Stimulated activated CD4-positive, alpha-beta T cell treated with anti-CD3 and anti-CD28 coated beads, TNF-alpha, amount 100 ng/mL, for 1 hour (primary cell): ENCODE measurements around the gene OR5B17.
"Not testable (repeated sequence)": the region's sequence is repeated elsewhere in the genome, so short reads cannot be mapped to it uniquely, and the experiment has no call there.

Source experiments
- DNase-seq, 3 donors: peaks; one replicate each; pipeline ENCODE4 v3.0.0-alpha.2; 2020; ENCODE audit warnings: low read depth in 3 of 3, low spot score in 1 of 3

Gene OR5B17

GRCh38 chr11:58358969-58359368, at the start of gene OR5B17:
Gene OR5B17 (minus strand): TSS chr11:58359069. CDS start chr11:58359069, 0 bp downstream.
- no peak for DNase-seq

DNA sequence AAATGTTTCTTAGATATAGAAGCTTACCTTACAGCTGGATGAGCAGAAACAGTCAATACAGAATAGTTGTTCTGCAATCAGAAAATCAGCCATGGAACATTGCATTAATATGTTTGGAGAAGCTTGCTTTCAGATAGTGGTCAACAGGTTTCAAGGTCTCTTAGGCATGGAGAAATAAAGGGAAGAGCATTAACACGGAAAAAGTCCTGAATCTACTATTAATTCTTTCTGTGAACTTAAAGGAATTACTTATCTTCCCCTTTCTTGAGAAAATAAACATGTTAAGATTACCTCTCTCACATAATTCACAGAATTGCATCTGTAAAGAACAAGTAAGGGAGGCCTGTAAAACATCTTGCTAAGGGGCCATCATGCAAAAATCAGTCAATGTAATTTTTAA, 47.9 kb upstream of the OR5B17 start, which contains the start of gene OR5B3:
Gene OR5B3 (minus strand): TSS at position 101 of the 400 bp plus-strand sequence. CDS start 3,465 bp downstream, outside the sequence.
- DNase-seq = no peak

GRCh38 chr11:58399622-58400021, 40.8 kb upstream of the OR5B17 start:
- DNase-seq = not testable (repeated sequence)

DNA sequence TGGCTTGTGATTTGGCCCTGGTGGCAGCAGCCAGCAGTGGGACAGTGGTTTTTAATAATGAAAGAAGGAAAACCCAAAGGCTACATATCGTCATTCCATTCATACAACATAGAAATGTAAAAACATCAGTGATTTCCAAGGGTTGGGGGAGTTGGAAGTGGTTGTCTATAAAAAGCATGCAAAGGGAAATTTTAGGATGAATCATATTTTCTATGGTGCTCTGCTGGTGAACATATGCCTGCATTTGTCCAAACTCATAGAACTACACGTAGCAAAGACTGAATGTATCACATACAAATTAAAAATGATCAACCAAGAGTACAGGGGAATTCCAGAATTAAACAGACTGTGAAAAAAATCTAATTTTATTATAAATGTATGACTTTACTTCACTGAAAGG, 36.7 kb upstream of the OR5B17 start:
- DNase-seq = no peak

- DNase-seq = no peak
Observed at GRCh38 chr11:58394195-58394594, 35.3 kb upstream of the OR5B17 start.

DNA sequence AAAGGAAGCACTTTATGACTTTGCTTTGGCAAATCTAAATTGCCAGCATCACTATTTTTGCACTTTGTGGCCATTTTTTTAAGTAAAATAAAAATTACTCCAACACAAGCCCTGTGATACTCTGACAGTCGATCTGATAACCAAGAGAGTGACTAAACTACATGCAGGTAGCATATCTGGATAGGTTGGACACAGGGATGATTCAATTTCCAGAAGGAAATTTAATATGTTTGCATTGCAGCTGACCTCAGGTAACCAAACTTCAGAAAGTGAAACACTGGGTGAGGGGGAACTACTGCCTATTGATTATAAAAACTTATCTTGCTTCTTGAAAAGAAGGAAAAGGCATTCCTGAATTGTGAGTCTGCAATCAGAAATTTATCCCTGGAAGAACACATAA, 33.9 kb upstream of the OR5B17 start:
- no peak for DNase-seq

- DNase-seq = no peak
Observed at GRCh38 chr11:58391879-58392278, 33.0 kb upstream of the OR5B17 start.

DNA sequence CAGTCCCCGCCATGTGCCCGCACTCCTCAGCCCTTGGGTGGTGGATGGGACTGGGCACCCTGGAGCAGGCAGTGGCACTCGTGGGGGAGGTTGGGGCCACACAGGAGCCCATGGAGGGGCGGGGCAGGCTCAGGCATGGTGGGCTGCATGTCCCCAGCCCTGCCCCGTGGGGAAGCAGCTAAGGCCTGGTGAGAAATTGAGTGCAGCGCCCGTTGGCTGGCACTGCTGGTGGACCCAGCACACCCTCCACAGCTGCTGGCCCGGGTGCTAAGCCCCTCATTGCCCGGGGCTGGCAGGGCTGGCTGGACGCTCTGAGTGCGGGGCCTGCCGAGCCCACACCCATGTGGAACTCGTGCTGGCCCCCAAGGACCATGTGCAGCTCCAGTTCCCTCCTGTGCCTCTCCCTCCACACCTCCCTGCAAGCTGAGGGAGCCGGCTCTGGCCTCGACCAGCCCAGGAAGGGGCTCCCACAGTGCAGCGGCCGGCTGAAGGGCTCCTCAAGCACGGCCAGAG, 31.7 kb upstream of the OR5B17 start:
- no peak for DNase-seq

DNA sequence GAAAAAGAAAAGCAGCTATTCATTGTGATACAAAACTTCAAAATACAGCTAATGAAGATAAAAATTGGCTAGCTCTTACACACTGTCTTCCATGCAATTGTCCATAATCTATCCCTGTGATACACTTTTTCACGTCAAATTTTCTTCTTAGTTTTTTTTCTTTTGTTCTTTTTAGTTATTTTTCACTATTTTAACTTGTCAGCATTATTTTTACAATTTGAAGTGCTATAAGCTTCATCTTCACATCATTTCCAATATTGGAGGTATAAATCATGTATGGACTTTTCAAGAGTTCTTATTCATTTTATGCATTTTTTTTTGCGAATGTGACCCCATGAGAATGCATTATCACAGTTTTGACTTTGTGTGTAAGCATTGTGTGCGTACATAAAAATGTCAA, 4.1 kb downstream of the OR5B17 start:
- DNase-seq = no peak

DNA sequence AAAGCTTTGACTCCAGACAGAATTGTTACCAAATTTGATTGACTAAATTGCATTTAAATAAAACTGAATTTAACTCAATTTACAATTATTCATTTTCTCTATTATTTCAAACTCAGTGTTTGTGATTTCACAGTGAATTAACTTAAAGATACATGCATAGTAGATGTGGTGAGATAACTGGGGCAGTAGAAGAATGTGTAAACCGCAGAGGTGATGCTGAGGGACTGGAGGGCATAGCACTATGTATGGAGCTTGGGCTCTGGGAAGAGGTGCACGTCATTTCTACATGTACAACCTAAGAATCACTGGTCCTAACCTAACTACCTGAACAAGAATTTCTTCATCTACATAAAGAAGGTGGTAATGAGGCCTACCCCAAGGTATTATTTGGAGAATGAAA, 13.7 kb downstream of the OR5B17 start:
- DNase-seq = no peak

GRCh38 chr11:58334708-58335107, 24.2 kb downstream of the OR5B17 start:
- DNase-seq = no peak

GRCh38 chr11:58330861-58331260, 28.0 kb downstream of the OR5B17 start:
- no peak for DNase-seq

DNA sequence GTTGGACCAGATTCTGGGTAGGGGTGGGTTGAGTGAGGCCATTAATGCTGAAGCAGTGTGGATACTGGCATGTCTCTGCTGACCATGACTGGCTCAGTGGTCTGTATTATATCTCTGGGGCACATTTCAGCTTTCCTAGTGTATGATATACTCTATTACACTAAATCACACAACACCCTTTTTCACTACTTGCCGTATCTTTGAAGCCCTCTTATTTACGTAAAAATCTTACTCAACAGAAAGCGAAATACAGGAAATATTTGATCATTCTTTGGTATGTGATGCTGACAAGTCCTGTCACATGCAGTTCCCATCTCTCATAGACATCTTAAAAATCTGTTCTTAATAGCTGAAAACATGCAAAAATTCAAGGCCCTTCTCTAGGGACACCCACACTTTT, 40.3 kb downstream of the OR5B17 start:
- DNase-seq = no peak

- DNase-seq = no peak
Observed at GRCh38 chr11:58316142-58316541, 42.7 kb downstream of the OR5B17 start.
